Measurements from ENCODE around the gene FAM171A1. TPM values are rescaled to one million over a fixed set of nuclear protein-coding genes. Genes with fewer than 3 reads are reported as not detected.

FAM171A1 gene
- total RNA-seq, 2 donors from 2014 or later, result 22.1 to 29.1 TPM

DNA sequence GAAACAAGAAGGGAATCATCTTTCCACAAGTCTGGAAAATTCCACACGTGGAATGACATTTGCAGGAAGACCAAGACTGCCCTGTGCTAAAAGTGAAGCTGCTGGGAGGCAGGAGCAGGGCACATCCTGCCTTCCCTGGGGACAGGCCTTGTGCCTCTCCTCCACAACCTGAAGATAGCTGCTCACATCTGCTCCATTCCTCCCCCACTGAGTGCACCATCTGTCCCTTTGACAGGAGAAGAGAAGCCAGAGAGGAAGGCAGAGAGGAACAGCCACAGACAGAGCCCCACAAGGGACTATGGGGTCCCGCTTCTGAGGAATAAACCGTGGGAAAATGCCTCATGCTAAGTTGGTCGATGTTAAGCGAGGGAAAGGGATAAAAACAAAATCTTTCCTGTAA is 15.9 kb upstream of the FAM171A1 start:
- Histone ChIP-seq H3K27me3 (no peaks in the 10 kb centered on the region), H3K4me1 (no peaks in the 10 kb centered on the region), H3K36me3 (replicated peaks in 1 of 2; ENCODE audit: insufficient read depth in 1 of 2, low read depth in 2 of 2) (no peaks in the 10 kb centered on the region), H3K27ac (no peak overlapping the region), H3K4me3 (no peak overlapping the region), H3K9me3 (no peaks in the 10 kb centered on the region)
- no peak for TF ChIP-seq POLR2A (IDR thresholded peaks at IDR 0.05)
- TF ChIP-seq, protein P1, sequence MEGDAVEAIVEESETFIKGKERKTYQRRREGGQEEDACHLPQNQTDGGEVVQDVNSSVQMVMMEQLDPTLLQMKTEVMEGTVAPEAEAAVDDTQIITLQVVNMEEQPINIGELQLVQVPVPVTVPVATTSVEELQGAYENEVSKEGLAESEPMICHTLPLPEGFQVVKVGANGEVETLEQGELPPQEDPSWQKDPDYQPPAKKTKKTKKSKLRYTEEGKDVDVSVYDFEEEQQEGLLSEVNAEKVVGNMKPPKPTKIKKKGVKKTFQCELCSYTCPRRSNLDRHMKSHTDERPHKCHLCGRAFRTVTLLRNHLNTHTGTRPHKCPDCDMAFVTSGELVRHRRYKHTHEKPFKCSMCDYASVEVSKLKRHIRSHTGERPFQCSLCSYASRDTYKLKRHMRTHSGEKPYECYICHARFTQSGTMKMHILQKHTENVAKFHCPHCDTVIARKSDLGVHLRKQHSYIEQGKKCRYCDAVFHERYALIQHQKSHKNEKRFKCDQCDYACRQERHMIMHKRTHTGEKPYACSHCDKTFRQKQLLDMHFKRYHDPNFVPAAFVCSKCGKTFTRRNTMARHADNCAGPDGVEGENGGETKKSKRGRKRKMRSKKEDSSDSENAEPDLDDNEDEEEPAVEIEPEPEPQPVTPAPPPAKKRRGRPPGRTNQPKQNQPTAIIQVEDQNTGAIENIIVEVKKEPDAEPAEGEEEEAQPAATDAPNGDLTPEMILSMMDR (IDR thresholded peaks at IDR 0.05), result no peak
- ATAC-seq (no peak), DNase-seq (no peak)
- intact Hi-C loops (cut with DNase I), result no loop called here
- WGBS, 2 donors, result 43 to 45% methylated on average over 5 of the region's 5 CpGs

DNA sequence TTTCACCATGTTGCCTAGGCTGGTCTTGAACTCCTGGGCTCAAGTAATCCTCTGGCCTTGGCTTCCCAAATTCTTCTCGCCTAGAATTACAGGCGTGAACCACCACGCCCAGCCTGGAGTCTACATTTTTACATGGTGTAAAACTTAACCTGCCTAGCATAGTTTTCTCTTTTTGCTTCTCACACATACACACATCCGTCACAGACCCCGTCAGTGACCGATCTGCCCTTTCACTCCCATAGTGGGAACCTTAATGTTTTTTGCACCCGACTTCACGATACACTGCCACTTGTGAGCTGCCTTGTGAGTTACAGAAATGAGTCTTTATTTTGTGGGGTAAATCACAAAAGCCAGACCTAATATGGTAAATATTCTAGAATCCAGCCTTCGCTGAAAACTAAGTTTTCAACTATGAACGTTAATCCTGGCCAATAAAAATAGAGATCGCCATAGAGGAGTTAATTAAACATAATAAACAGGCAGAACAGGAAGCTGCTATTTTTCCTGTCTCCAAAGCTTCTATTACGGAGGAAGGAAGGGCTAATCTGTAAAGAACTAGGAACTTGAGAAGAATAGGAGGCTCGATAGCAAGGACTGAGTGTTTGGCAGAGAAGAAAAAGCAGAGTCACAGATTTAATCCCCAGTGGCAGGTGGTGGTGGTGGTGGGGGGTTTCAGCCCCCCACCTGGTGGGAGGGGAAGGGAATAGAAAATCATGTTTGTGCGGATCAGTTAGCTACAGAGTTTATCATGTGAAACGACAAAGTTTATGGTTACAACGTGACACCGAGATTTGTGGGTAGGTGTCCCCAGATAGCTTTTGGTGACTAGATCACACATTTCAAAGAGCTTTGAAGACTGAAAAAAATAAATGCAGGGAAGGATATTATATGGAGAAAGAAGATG is 14.7 kb upstream of the FAM171A1 start:
- Histone ChIP-seq H3K4me1 (no peaks in the 10 kb centered on the region), H3K9me3 (no peaks in the 10 kb centered on the region), H3K27me3 (no peaks in the 10 kb centered on the region), H3K36me3 (replicated peaks in 1 of 2; ENCODE audit: insufficient read depth in 1 of 2, low read depth in 2 of 2) (no peaks in the 10 kb centered on the region), H3K4me3 (no peak overlapping the region), H3K27ac (no peak overlapping the region)
- 64 to 72% methylated on average over 17 of the region's 17 CpGs for WGBS, 2 donors
- TF ChIP-seq POLR2A (IDR thresholded peaks at IDR 0.05), result no peak
- TF ChIP-seq, protein P1 (IDR thresholded peaks at IDR 0.05), result no peak
- intact Hi-C loops (cut with DNase I), result no loop called here
- ATAC-seq (no peak), DNase-seq (no peak)

DNA sequence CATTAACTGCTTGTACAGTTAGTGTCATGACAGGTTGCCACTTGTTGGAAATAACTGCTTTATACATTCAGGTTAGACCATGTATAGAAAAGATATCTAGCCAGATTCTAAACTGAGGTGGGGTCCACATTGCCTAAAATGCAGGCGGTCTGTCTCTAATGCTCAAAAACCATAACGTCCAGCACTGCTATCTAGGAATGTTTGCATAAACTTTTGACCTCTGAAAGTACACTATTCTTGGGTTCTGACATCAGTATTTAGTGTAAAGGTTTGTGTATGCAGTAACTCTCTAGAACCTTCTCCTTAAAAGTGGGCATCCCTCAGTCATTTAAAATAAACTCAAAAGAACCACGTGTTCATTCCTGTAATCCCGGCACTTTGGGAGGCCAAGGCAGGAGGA is 10.3 kb upstream of the FAM171A1 start:
- H3K4me3 ChIP-seq, result no peak overlapping the region
- intact Hi-C loops (cut with DNase I), result no loop called here
- ATAC-seq (no peak), DNase-seq (no peak)
- no peak overlapping the region for H3K27ac ChIP-seq
- H3K4me1 ChIP-seq, result no peaks in the 10 kb centered on the region
- 47 to 52% methylated on average over 4 of the region's 4 CpGs for WGBS, 2 donors
- TF ChIP-seq POLR2A (IDR thresholded peaks at IDR 0.05), result no peak
- TF ChIP-seq, protein P1 (IDR thresholded peaks at IDR 0.05), result no peak
- no peaks in the 10 kb centered on the region for H3K36me3 ChIP-seq (replicated peaks in 1 of 2; ENCODE audit: insufficient read depth in 1 of 2, low read depth in 2 of 2)
- H3K27me3 ChIP-seq, result no peaks in the 10 kb centered on the region
- no peaks in the 10 kb centered on the region for H3K9me3 ChIP-seq

DNA sequence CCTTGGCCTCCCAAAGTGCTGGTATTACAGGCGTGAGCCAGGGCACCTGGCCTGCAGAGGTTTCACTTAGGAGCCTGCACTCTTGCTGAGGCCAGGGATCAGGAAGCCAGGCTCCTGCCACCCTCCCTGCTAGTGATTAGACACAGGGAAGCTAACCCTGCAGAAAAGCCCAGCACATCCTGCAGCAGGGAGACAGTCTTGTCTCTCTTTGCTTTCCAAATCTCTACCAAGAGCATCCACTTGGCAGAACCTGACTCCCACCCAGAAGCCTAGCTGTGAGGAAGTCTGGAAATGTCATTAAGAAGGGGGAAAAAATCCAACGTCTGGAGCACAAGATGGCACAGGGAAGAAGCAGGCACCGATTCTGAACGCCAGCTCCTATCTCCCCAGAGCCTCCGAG is 8.0 kb upstream of the FAM171A1 start:
- Histone ChIP-seq H3K27me3 (no peaks in the 10 kb centered on the region), H3K9me3 (no peaks in the 10 kb centered on the region), H3K27ac (no peak overlapping the region), H3K4me3 (no peak overlapping the region), H3K36me3 (replicated peaks in 1 of 2; ENCODE audit: insufficient read depth in 1 of 2, low read depth in 2 of 2) (no peaks in the 10 kb centered on the region), H3K4me1 (no peaks in the 10 kb centered on the region)
- intact Hi-C loops (cut with DNase I), result loop anchor here (10.0 kb wide), 1 partner anchor 114 kb away; no protein-coding TSS in a partner anchor
- 73 to 74% methylated on average over 5 of the region's 5 CpGs for WGBS, 2 donors
- no peak for DNase-seq
- TF ChIP-seq, protein P1 (IDR thresholded peaks at IDR 0.05), result no peak
- no peak for TF ChIP-seq POLR2A (IDR thresholded peaks at IDR 0.05)
- no peak for ATAC-seq

All from body of pancreas (tissue), 4 donors.